Stomach smooth muscle (tissue), 2 donors: Measurements from ENCODE around the gene TMPRSS13.

ENCODE experiments used
- H3K27ac ChIP-seq: one replicate; pipeline ENCODE4 v1.7.0; 2013; ENCODE audit warnings: mild to moderate bottlenecking, low read length, inconsistent platforms
- H3K27me3 ChIP-seq, 2 donors: one replicate each; pipeline ENCODE4 v1.7.0; 2013; ENCODE audit warnings: low read length in 2 of 2; ENCODE audit not compliant: insufficient read depth in 2 of 2, control insufficient read depth in 1 of 2
- H3K36me3 ChIP-seq, 2 donors: one replicate each; pipeline ENCODE4 v1.7.0; 2013; ENCODE audit warnings: low read length in 2 of 2; ENCODE audit not compliant: control insufficient read depth in 2 of 2, insufficient read depth in 2 of 2
- H3K4me1 ChIP-seq: one replicate; pipeline ENCODE4 v1.7.0; 2013; ENCODE audit warnings: low read length; ENCODE audit not compliant: control insufficient read depth, insufficient read depth
- H3K4me3 ChIP-seq, 2 donors: one replicate each; pipeline ENCODE4 v1.7.0; 2013; ENCODE audit warnings: low read length in 2 of 2
- H3K9ac ChIP-seq, 2 donors: one replicate each; pipeline ENCODE4 v1.7.0; 2013; ENCODE audit warnings: low read length in 2 of 2, mild to moderate bottlenecking in 1 of 2
- H3K9me3 ChIP-seq, 2 donors: one replicate each; pipeline ENCODE4 v1.7.0; 2013; ENCODE audit warnings: low read length in 2 of 2; ENCODE audit not compliant: control insufficient read depth in 2 of 2
- donor health status: healthy.
- donor health status: Pancreatic carcinoma.

The TMPRSS13 gene

GRCh38 chr11:117918366-117919255 lies 10.6 kb downstream of the TMPRSS13 start:
- H3K36me3 ChIP-seq, result no peaks in the 10 kb centered on the region
- no peaks in the 10 kb centered on the region for H3K27me3 ChIP-seq
- no peak overlapping the region for H3K4me3 ChIP-seq
- H3K27ac ChIP-seq, result no peak overlapping the region
- no peak overlapping the region for H3K9ac ChIP-seq
- no peaks in the 10 kb centered on the region for H3K4me1 ChIP-seq
- H3K9me3 ChIP-seq, result no peaks in the 10 kb centered on the region

- no peak overlapping the region for H3K9ac ChIP-seq
- H3K36me3 ChIP-seq, result no peaks in the 10 kb centered on the region
- no peak overlapping the region for H3K4me3 ChIP-seq
- no peaks in the 10 kb centered on the region for H3K4me1 ChIP-seq
- no peaks in the 10 kb centered on the region for H3K9me3 ChIP-seq
- no peaks in the 10 kb centered on the region for H3K27me3 ChIP-seq
- no peak overlapping the region for H3K27ac ChIP-seq
Observed at GRCh38 chr11:117917591-117918151, 11.5 kb downstream of the TMPRSS13 start.

- no peak overlapping the region for H3K27ac ChIP-seq
- H3K9ac ChIP-seq, result no peak overlapping the region
- H3K27me3 ChIP-seq, result no peaks in the 10 kb centered on the region
- no peak overlapping the region for H3K4me3 ChIP-seq
- no peaks in the 10 kb centered on the region for H3K4me1 ChIP-seq
- H3K36me3 ChIP-seq, result no peaks in the 10 kb centered on the region
- no peaks in the 10 kb centered on the region for H3K9me3 ChIP-seq
Observed at GRCh38 chr11:117916956-117917355, 12.2 kb downstream of the TMPRSS13 start.

GRCh38 chr11:117915672-117916235 lies 13.4 kb downstream of the TMPRSS13 start:
- no peak overlapping the region for H3K4me3 ChIP-seq
- H3K36me3 ChIP-seq, result no peaks in the 10 kb centered on the region
- no peaks in the 10 kb centered on the region for H3K4me1 ChIP-seq
- no peak overlapping the region for H3K9ac ChIP-seq
- H3K27ac ChIP-seq, result no peak overlapping the region
- H3K9me3 ChIP-seq, result no peaks in the 10 kb centered on the region
- no peaks in the 10 kb centered on the region for H3K27me3 ChIP-seq

- Histone ChIP-seq H3K27me3 (no peaks in the 10 kb centered on the region), H3K9ac (no peak overlapping the region), H3K4me3 (no peak overlapping the region), H3K9me3 (no peaks in the 10 kb centered on the region), H3K27ac (no peak overlapping the region), H3K36me3 (no peaks in the 10 kb centered on the region), H3K4me1 (no peaks in the 10 kb centered on the region)
Observed at GRCh38 chr11:117914991-117915618, 14.1 kb downstream of the TMPRSS13 start.

GRCh38 chr11:117914398-117914761 lies 14.8 kb downstream of the TMPRSS13 start:
- Histone ChIP-seq H3K4me3 (no peak overlapping the region), H3K36me3 (no peaks in the 10 kb centered on the region), H3K27me3 (no peaks in the 10 kb centered on the region), H3K9ac (no peak overlapping the region), H3K9me3 (no peaks in the 10 kb centered on the region), H3K27ac (no peak overlapping the region), H3K4me1 (no peaks in the 10 kb centered on the region)

GRCh38 chr11:117913736-117914397 lies 15.3 kb downstream of the TMPRSS13 start:
- Histone ChIP-seq H3K27ac (no peak overlapping the region), H3K4me1 (no peaks in the 10 kb centered on the region), H3K9ac (no peak overlapping the region), H3K9me3 (no peaks in the 10 kb centered on the region), H3K4me3 (no peak overlapping the region), H3K27me3 (no peaks in the 10 kb centered on the region), H3K36me3 (no peaks in the 10 kb centered on the region)

- no peak overlapping the region for H3K4me3 ChIP-seq
- H3K36me3 ChIP-seq, result no peaks in the 10 kb centered on the region
Observed at GRCh38 chr11:117912497-117912896, 16.7 kb downstream of the TMPRSS13 start.

GRCh38 chr11:117911694-117912093 lies 17.5 kb downstream of the TMPRSS13 start:
- Histone ChIP-seq H3K4me1 (peaks cover 8% of the 10 kb centered on the region), H3K9ac (no peak overlapping the region), H3K9me3 (no peaks in the 10 kb centered on the region), H3K4me3 (no peak overlapping the region), H3K36me3 (no peaks in the 10 kb centered on the region), H3K27ac (no peak overlapping the region), H3K27me3 (no peaks in the 10 kb centered on the region)

More at GRCh38 chr11:117912497-117912896, 16.7 kb downstream of the TMPRSS13 start:
- no peak overlapping the region for H3K9ac ChIP-seq
- H3K27ac ChIP-seq, result no peak overlapping the region
- H3K4me1 ChIP-seq, result peaks cover 2% of the 10 kb centered on the region
- H3K27me3 ChIP-seq, result no peaks in the 10 kb centered on the region
- H3K9me3 ChIP-seq, result no peaks in the 10 kb centered on the region

- H3K9me3 ChIP-seq, result no peaks in the 10 kb centered on the region
- H3K4me3 ChIP-seq, result no peak overlapping the region
- no peaks in the 10 kb centered on the region for H3K36me3 ChIP-seq
- H3K9ac ChIP-seq, result no peak overlapping the region
- H3K4me1 ChIP-seq, result peaks cover 8% of the 10 kb centered on the region
- H3K27ac ChIP-seq, result no peak overlapping the region
- H3K27me3 ChIP-seq, result no peaks in the 10 kb centered on the region
Observed at GRCh38 chr11:117910941-117911655, 18.1 kb downstream of the TMPRSS13 start.
